Smooth muscle cell of the brain vasculature (primary cell): ENCODE data around the gene ZNF17.
"Not testable (repeated sequence)": the region's sequence is repeated elsewhere in the genome, so short reads cannot be mapped to it uniquely, and the experiment has no call there.

Experiments used
- DNase-seq: peaks from one replicate; pipeline ENCODE4 v3.0.0-alpha.2; 2012; ENCODE audit warnings: low read depth, low spot score

ZNF17 gene

DNA sequence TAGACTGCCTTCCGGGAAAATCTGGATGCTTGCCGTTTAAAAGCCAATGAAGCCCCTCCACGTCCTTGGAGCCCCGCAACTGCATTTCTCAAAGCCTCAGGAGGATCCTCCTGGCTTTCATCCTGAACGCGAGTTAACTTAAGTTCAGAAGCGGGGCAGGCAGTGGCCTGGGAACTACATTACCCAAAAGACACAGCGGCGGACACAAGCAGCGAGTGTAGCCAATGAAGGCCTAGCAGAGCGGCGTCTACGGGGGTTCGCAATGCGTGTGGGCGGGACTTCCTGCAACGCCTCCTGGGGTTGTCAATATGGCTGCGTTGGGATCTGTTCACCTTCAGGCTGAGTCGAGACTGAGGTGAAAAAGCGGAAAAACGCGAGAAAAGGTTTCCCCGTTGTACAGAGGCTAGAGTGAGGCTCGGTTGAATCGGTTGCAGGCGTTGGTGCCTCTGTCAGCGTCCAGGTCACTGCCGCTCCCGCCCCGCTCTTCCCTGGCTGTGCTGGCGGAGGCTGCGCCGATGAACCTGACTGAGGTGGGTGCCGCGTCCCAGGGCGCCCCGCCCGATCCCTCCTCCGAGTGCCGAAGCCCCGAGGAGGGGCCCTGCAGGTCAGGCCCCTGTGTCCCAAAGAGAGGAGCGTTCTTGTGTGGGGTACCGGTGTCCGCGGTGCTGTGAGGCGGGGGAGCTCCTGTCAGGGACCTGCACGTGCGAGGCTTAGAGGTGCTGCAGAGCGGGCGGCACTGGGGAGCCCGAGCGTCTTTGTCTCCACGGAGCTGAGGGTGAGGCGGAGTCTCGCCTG lies at the start of gene ZNF17:
TSS of gene ZNF17 (plus strand) at position 285 of the 795 bp plus-strand sequence. CDS start 2,455 bp downstream, outside the sequence.
- peak; percentile 79 for DNase-seq

DNA sequence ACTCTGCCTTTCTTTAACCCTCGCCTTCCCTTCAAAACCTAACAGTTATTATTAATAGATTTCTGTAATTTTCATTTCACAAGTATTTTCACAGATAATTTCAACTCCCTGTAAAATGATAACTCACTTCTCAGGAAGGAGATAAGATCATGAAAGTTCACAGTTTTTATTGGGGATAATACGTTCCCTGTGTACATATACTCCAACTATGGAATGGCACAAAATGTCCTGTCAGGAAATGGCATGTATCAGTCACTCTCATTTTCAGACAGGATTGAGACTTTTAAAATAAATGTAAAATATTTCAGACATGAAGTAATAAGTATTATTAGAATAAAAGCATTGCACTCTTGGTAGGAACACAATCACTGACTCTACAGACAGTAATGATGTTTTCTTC lies 48.5 kb upstream of the ZNF17 start:
- DNase-seq: no peak

DNA sequence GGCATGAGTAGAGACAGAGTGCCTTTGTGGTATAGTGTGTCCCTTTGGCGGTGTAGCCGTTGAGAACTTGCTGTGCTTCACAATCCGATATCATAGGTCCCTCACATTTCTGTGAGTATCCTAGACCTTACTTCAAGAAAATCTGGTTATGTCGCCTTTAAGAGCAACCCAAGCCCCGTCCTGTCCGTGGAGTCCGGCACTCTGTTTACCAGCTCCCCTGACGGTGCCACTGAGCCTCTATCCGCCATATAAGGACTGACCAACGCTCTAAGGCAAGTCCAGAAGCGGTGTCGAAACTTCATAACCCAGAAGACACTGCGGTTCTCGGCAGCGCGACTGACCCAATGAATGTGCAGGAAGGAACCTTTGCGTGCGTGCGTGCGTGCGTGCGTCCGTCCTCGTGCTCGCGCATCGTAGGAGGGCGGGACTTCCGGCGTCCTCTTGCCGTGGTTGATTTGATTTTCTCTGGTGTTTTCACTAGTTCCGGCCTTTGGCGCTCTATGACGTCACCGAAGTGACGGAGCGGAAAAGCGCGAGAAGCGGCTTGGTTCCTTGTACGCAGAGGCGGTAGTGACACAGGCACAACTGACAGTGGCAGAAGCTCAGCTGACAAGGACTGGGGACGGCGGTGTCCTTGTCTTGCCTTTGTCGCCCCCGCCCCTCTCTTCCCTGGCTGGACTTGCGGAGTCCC lies 47.8 kb upstream of the ZNF17 start, which contains the start of the genes TRAPPC2B and ZNF547:
TSS of gene TRAPPC2B (plus strand) at position 555 of the 691 bp plus-strand sequence. CDS start 1,283 bp downstream, outside the sequence.
TSS of gene ZNF547 (plus strand) at position 555 of the 691 bp plus-strand sequence. CDS start 5,005 bp downstream, outside the sequence.
- DNase-seq: peak; percentile 98

DNA sequence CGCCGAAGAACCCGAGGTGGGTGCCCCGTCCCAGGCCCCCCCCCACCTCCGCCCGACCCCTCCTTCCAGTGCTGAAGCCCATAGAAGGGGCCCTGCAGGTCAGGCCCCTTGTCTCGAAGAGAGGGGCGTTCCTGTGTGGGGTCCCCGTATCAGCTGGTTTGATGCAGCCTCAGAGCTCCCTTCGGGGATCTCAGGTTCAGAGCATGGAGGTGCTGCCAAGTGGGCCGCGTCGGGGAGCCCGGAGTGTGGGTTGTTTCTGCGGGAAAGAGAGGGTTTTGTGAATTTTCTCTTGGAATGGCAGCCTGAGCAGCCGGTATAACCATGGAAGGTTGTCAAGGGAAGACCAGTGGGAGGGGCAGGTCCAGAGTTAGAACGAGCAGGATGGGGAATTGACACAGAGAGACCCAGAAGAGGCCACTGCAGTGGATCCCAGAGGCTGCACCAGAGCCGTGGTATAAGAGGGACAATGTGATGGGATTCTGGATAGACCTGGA lies 47.2 kb upstream of the ZNF17 start:
- no peak for DNase-seq

DNA sequence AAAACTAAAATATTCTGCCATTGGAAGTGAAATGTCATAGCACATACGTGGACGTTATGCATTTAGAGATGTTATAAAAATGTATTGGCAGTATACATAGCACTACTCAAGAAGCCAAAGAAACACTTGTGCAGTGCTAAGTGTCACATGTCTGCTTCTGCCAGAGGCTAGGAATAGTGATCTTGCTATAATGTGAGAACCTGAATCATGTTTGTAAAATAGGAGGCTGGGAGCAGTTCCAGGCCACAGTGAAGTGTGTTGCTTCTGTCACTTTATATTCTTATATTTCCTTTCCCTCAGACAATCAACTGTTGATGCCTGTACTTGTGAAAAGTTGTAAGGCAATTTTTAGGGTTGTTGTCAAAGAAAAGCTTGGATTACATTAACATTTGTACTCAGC lies 44.2 kb upstream of the ZNF17 start:
- DNase-seq: no peak

DNA sequence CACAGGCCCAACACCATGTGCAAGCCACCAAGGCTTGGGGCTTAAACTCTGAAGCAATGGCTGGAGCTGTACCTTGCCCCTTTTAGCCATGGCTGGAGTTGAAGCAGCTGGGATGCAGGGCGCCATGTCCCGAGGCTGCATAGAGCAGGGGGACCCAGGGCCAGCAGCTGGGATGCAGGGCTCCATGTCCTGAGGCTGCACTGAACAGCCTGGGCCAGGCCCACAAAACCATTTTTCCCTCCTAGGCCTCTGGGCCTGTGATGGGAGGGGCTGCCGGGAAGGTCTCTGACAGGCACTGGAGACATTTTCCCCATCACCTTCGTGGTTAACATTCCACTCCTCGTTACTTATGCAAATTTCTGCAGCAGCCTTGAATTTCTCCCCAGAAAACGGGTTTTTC lies 36.8 kb upstream of the ZNF17 start:
- no peak for DNase-seq

DNA sequence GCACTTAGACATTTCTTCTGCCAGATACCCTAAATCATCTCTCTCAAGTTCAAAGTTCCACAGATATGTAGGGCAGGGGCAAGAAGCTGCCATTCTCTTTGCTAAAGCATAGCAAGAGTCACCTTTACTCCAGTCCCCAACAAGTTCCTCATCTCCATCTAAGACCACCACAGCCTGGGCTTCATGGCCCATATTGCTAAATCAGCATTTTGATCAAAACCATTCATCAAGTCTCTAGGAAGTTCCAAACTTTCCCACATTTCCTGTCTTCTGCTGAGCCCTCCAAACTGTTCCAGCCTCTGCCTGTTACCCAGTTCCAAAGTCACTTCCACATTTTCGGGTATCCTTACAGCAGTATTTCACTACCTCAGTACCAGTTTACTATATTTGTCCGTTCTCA lies 36.3 kb upstream of the ZNF17 start:
- not testable (repeated sequence) for DNase-seq

DNA sequence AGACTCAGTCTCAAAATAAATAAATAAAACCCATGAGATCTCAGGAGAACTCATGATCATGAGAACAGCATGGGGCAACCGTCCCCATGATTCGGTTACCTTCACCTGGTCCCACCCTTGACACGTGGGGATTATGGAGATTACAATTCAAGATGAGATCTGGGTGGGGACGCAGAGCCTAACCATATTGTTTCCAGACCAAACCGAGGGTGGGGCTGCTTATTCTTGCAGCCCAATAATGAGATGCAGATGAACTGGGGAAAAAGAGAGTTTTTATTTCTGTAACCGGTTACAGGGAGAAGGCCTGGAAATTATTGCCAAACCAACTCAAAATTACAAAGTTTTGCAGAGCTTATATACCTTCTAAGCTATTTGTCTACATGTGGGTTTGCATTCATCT lies 34.8 kb upstream of the ZNF17 start:
- DNase-seq: no peak

DNA sequence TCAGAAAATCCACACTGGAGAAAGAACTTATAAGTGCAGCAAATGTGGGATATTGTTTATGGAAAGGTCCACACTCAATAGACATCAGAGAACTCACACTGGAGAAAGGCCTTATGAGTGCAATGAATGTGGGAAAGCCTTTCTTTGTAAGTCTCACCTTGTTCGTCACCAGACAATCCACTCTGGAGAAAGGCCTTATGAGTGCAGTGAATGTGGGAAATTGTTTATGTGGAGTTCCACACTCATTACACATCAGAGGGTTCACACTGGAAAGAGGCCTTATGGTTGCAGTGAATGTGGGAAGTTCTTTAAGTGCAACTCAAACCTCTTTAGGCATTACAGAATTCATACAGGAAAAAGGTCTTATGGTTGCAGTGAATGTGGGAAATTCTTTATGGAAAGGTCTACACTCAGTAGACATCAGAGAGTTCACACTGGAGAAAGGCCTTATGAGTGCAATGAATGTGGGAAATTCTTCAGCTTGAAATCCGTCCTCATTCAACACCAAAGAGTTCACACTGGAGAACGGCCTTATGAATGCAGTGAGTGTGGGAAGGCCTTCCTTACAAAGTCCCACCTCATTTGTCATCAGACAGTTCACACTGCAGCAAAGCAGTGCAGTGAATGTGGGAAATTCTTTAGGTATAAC lies 33.3 kb upstream of the ZNF17 start:
- no peak for DNase-seq

DNA sequence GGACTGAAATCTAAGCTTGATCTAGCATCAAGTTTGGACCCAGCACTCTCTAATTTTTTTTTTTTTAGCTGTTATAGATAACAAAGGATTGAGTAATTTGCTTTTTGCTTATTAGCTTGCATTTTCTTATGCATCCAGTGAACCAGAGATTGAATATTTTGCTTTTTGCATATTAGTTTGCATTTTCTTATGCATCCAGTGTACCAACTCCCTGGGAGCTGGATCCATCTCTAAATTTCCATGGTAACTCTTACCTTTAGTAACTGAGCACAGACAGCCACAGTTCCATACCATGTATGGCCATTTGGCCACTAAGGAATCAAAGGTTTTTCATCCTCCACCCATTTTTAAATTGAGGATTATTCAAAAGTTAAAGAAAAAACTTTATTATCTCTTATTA lies 30.0 kb upstream of the ZNF17 start:
- no peak for DNase-seq

DNA sequence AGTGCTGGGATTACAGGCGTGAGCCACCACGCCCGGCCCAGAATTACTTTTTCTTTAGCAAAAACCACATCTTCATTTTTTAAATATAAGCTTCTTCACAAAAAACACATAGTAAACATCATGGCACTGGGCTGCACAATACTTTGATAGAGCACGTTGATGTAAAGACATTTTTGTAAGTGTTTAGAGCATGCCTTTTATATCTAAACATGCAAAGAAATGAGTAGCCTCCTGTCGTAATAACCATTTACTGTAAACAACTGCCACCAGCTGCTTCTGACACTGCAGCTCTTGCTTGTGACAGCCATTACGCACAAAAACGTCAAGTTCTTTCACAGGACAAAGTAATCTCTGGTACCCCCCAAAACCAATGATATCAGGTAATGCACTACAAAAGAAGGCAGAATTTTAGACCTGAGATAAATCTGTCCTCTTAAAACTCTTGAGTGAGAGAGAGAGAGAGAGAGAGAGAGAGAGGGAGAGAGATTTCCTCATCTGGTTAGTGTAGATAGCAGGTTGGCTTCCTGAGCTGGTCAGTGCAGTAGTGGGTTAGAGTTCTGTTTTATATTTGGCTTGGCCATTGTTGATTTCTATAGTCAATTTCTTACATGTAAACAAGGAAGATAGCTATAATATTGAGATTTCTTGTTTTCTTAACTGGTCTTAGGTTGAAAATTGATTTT lies 28.0 kb upstream of the ZNF17 start:
- DNase-seq: no peak

DNA sequence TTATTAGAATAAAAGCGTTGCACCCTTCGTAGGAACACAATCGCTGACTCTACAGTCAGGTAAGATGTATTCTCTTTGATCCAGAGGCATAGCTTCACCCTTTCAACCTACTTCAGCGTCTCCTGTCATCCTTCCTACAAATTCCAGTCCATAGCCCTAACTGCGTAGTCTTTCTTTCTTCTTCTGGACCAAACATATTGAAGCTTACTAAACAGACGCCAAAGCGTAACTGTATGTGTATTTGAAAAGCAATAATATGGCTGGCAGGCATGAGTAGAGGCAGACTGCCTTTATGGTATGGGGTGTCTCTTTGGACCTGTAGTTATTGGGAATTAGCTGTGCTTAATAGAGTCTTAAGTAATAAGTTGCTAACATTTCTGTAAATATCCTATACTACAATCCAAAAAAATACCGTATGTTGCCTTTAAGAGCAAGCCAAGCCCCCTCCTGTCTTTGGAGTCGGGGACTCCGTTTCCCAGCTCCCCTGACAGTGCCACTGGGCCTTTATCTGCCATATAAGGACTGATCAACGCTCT lies 21.7 kb upstream of the ZNF17 start:
- no peak for DNase-seq

DNA sequence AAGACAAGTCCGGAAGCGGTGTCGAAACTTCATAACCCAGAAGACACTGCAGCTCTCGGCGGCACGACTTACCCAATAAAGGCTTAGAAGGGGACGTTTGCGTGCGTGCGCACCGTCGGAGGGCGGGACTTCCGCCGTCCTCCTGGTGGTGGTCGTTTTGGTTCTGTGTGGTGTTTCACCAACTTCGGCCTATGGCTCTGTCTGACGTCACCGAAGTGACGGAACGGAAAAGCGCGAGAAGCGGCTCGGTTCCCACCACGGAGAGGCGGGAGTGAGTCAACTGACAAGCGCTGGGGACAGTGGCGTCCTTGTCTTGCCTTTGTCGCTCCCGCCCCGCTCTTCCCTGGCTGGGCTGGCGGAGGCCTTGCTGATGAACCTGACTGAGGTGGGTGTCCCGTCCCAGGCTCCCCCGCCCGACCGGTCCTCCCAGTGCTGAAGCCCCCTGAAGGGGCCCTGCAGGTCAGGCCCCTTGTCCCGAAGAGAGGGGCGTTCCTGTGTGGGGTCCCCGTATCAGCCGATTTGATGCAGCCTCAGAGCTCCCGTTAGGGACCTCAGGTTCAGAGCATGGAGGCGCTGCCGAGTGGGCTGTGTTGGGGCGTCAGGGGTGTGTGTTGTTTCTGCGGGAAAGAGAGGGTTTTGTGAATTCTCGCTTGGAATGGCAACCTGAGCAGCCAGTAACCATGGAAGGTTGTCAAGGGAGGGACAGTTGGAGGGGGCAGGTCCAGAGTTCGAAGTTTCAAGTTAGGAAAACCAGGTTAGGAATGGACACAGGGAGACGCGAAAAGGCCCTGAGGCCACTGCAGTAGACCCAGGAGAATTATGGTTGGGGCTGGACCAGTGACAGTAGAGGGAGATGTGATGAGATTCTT lies 21.0 kb upstream of the ZNF17 start, which contains the start of gene ZNF548:
TSS of gene ZNF548 (plus strand) at position 125 of the 869 bp plus-strand sequence. CDS start at position 371, 246 bp downstream.
- peak; percentile 97 for DNase-seq

DNA sequence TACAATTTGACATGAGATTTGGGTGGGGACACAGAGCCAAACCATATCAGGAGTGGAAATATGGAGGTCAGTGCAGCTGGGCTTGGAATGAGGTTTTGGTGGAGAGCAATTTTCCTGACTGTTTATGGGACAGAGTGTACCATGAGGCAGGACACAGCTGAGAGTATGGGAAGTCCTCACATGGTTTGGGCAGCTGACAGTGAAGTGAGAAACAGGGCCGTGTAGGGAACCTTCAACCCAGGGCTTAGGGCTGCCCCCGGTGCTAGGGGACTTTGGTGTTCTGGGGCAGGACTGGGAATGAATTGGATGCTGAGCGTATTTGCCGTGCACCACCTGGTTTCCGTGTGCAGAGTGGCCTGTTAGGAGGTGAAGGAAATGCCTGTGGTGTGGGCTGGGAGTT lies 15.3 kb upstream of the ZNF17 start:
- DNase-seq: no peak

DNA sequence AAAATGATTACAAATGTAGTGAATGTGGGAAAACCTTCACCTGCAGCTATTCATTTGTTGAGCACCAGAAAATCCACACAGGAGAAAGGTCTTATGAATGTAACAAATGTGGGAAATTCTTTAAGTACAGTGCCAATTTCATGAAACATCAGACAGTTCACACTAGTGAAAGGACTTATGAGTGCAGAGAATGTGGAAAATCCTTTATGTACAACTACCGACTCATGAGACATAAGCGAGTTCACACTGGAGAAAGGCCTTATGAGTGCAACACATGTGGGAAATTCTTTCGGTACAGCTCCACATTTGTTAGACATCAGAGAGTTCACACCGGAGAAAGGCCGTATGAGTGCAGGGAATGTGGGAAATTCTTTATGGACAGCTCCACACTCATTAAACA lies 12.1 kb upstream of the ZNF17 start:
- no peak for DNase-seq

DNA sequence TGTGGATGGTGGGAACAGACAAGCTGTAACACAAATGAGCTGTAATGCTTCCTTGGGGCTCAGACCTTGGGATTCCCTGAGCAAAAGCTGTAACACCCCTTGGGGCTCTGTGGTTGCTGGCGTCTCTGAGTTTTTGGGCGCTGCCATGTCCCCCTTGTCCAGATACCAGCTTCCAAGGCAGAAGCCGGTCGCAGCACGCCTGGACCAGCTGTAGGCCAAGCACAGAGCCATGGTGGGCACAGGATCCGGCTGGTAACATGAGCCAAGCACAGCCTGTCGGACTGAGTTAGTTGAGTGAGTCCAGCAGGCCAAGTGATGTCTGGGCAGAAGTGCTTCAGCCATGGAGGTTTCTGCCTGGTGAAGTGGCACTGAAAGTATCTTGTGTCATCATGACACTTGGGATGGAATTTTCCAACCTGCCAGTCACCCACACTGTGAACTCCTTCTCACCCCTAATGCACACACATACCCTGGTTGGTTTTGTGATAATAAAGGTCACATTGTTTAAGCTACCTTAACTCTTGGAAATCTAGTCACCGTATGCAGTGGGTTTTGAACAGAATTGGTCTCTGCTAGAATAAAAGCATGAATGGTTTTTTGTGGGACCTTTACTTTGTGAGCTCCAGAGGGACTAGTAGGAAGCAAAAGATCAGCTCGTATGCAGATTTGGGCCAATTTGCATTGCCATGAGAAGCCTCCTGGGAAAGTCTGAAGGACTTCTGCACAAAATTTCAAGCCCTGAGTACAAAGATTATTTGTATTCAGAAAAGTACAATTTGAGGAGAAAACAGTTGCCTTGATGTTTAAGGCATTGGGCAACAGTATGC lies 7.0 kb upstream of the ZNF17 start:
- no peak for DNase-seq

DNA sequence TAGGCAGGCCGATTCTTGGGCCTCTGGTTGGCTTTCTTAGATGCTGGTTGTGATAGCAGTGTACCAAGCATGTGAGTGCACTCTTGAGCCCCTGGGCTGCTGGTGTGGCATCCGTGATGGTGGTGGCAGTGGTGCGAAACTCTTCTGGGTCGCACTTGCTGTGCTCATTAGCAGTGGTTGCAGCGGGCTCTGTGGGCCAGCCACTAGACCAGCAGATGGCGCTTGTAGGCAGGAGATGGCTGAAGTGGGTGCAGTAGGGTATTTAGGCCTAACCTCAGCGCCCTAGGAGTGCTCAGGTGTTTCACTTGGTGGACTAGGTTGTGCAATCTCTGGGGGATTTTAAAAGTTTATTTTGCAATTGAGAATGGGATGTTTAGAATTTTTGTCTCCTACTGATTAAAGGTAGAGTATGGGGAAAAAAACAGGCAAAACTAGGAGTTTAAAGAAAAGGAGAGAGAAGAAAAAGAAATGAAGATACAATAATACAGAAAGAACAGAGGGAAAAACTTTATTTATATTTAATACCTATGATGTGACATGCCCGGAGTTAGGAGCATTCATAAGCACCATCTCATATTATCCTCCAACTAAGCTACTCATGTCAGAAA lies 4.3 kb upstream of the ZNF17 start:
- no peak for DNase-seq

DNA sequence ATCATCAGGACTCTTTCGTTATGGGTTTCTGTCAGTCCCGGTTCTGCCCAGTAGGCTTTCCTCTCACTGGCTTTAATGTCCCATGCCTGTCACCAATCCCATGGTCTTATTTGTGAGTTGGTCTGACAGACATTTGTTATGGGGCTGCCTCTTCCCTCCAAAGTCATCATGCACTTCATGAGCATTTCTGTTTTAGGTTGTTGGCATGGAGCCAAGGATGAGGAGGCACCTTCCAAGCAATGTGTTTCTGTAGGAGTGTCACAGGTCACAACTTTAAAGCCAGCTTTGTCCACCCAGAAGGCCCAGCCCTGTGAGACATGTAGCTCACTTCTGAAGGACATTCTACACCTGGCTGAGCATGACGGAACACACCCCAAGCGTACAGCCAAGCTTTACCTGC lies 8.5 kb downstream of the ZNF17 start:
- no peak for DNase-seq

DNA sequence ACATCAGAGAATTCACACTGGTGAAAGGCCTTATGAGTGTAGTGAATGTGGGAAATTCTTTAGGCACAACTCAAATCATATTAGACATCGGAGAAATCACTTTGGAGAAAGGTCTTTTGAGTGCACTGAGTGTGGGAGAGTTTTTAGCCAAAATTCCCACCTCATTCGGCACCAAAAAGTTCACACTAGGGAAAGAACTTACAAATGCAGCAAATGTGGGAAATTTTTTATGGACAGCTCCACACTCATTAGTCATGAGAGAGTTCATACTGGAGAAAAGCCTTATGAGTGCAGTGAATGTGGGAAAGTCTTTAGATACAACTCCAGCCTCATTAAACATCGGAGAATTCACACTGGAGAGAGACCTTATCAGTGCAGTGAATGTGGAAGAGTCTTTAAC lies 10.1 kb downstream of the ZNF17 start:
- DNase-seq: no peak
